Measurements from ENCODE around the gene FRMD7. TPM values are rescaled to one million over a fixed set of nuclear protein-coding genes. Genes with fewer than 3 reads are reported as not detected.

The FRMD7 gene
- total and polyA plus RNA-seq, 4 donors, result 0.03 TPM; not detected in 3

GRCh38 chrX:132044953-132045352, 82.9 kb downstream of the FRMD7 start:
- H3K4me3 ChIP-seq, result no peak overlapping the region
- H3K36me3 ChIP-seq (ENCODE audit: control insufficient read depth in 4 of 4, insufficient read depth in 4 of 4, low read length in 4 of 4), result no peaks in the 10 kb centered on the region
- H3K9ac ChIP-seq (ENCODE audit: insufficient read depth in 1 of 2, low read length in 2 of 2), result no peak overlapping the region
- H3K27me3 ChIP-seq (ENCODE audit: control insufficient read depth in 3 of 3, insufficient read depth in 3 of 3, low read length in 2 of 3), result peaks cover 0 to 59% (median 27%) of the 10 kb centered on the region in 3 donors
- ATAC-seq (ENCODE audit: insufficient read depth, low FRiP score) (no peak), DNase-seq (no peak)
- TF ChIP-seq CTCF (IDR thresholded peaks at IDR 0.05; ENCODE audit: control extremely low read depth, extremely low read depth), result no peak
- WGBS, 2 donors, result 74 to 93% methylated on average over 4 of the region's 4 CpGs
- no peak overlapping the region for H3K27ac ChIP-seq (ENCODE audit: low read depth in 1 of 2, low read length in 1 of 2)
- no peaks in the 10 kb centered on the region for H3K9me3 ChIP-seq (ENCODE audit: control insufficient read depth in 4 of 4, insufficient read depth in 3 of 4, low read length in 3 of 4)
- no peaks in the 10 kb centered on the region for H3K4me1 ChIP-seq (ENCODE audit: control insufficient read depth in 5 of 5, insufficient read depth in 5 of 5, low read length in 5 of 5)

- peaks cover 0 to 63% (median 28%) of the 10 kb centered on the region in 3 donors for H3K27me3 ChIP-seq (ENCODE audit: control insufficient read depth in 3 of 3, insufficient read depth in 3 of 3, low read length in 2 of 3)
- H3K4me3 ChIP-seq, result no peak overlapping the region
- ATAC-seq (ENCODE audit: insufficient read depth, low FRiP score) (no peak), DNase-seq (no peak)
- no peaks in the 10 kb centered on the region for H3K36me3 ChIP-seq (ENCODE audit: control insufficient read depth in 4 of 4, insufficient read depth in 4 of 4, low read length in 4 of 4)
- WGBS, 2 donors, result 70 to 93% methylated on average over 2 of the region's 2 CpGs
- H3K4me1 ChIP-seq (ENCODE audit: control insufficient read depth in 5 of 5, insufficient read depth in 5 of 5, low read length in 5 of 5), result no peaks in the 10 kb centered on the region
- H3K27ac ChIP-seq (ENCODE audit: low read depth in 1 of 2, low read length in 1 of 2), result no peak overlapping the region
- H3K9me3 ChIP-seq (ENCODE audit: control insufficient read depth in 4 of 4, insufficient read depth in 3 of 4, low read length in 3 of 4), result no peaks in the 10 kb centered on the region
- no peak overlapping the region for H3K9ac ChIP-seq (ENCODE audit: insufficient read depth in 1 of 2, low read length in 2 of 2)
- no peak for TF ChIP-seq CTCF (IDR thresholded peaks at IDR 0.05; ENCODE audit: control extremely low read depth, extremely low read depth)
Measured at GRCh38 chrX:132043977-132044376, 83.8 kb downstream of the FRMD7 start.

GRCh38 chrX:132041015-132041414, 86.8 kb downstream of the FRMD7 start:
- no peak overlapping the region for H3K27ac ChIP-seq (ENCODE audit: low read depth in 1 of 2, low read length in 1 of 2)
- 69 to 86% methylated on average over 4 of the region's 4 CpGs for WGBS, 2 donors
- H3K27me3 ChIP-seq (ENCODE audit: control insufficient read depth in 3 of 3, insufficient read depth in 3 of 3, low read length in 2 of 3), result peaks cover 0 to 67% (median 33%) of the 10 kb centered on the region in 3 donors
- DNase-seq, result no peak
- H3K9ac ChIP-seq (ENCODE audit: insufficient read depth in 1 of 2, low read length in 2 of 2), result no peak overlapping the region
- H3K9me3 ChIP-seq (ENCODE audit: control insufficient read depth in 4 of 4, insufficient read depth in 3 of 4, low read length in 3 of 4), result no peaks in the 10 kb centered on the region
- H3K36me3 ChIP-seq (ENCODE audit: control insufficient read depth in 4 of 4, insufficient read depth in 4 of 4, low read length in 4 of 4), result no peaks in the 10 kb centered on the region
- no peaks in the 10 kb centered on the region for H3K4me1 ChIP-seq (ENCODE audit: control insufficient read depth in 5 of 5, insufficient read depth in 5 of 5, low read length in 5 of 5)
- TF ChIP-seq CTCF (IDR thresholded peaks at IDR 0.05; ENCODE audit: control extremely low read depth, extremely low read depth), result no peak
- ATAC-seq (ENCODE audit: insufficient read depth, low FRiP score), result no peak
- no peak overlapping the region for H3K4me3 ChIP-seq

GRCh38 chrX:132040066-132040465, 87.8 kb downstream of the FRMD7 start:
- H3K36me3 ChIP-seq (ENCODE audit: control insufficient read depth in 4 of 4, insufficient read depth in 4 of 4, low read length in 4 of 4), result no peaks in the 10 kb centered on the region
- H3K4me3 ChIP-seq, result no peak overlapping the region
- no peak for DNase-seq
- peaks cover 0 to 64% (median 32%) of the 10 kb centered on the region in 3 donors for H3K27me3 ChIP-seq (ENCODE audit: control insufficient read depth in 3 of 3, insufficient read depth in 3 of 3, low read length in 2 of 3)
- H3K4me1 ChIP-seq (ENCODE audit: control insufficient read depth in 5 of 5, insufficient read depth in 5 of 5, low read length in 5 of 5), result no peaks in the 10 kb centered on the region
- H3K9ac ChIP-seq (ENCODE audit: insufficient read depth in 1 of 2, low read length in 2 of 2), result no peak overlapping the region
- WGBS, 2 donors, result 78 to 91% methylated on average over 2 of the region's 2 CpGs
- H3K27ac ChIP-seq (ENCODE audit: low read depth in 1 of 2, low read length in 1 of 2), result no peak overlapping the region
- ATAC-seq (ENCODE audit: insufficient read depth, low FRiP score), result no peak
- TF ChIP-seq CTCF (IDR thresholded peaks at IDR 0.05; ENCODE audit: control extremely low read depth, extremely low read depth), result no peak
- no peaks in the 10 kb centered on the region for H3K9me3 ChIP-seq (ENCODE audit: control insufficient read depth in 4 of 4, insufficient read depth in 3 of 4, low read length in 3 of 4)

Data from lung (tissue), 12 donors.